GM21576 (cell line): ENCODE data around the gene HOXC12.

Experiments
- ATAC-seq: cut with Tn5 transposase; IDR thresholded peaks from one replicate; pipeline ENCODE4 v1.9.1; 2021; ENCODE audit warnings: mild to moderate bottlenecking, moderate library complexity; ENCODE audit not compliant: unreplicated experiment

HOXC12 gene

GRCh38 chr12:53982648-53983567 is 28.2 kb downstream of the HOXC12 start:
- no peak for ATAC-seq

- no peak for ATAC-seq
Observed at GRCh38 chr12:53983568-53983949, 28.9 kb downstream of the HOXC12 start.

GRCh38 chr12:53983950-53984572 is 29.4 kb downstream of the HOXC12 start:
- ATAC-seq: no peak

- ATAC-seq: no peak
Observed at GRCh38 chr12:53984901-53985691, 30.4 kb downstream of the HOXC12 start, which contains the start of gene HOXC10. Gene HOXC10, plus strand, starts transcription at chr12:53985146. Its CDS starts 114 bp downstream, at chr12:53985260.

GRCh38 chr12:53985692-53985993 is 30.9 kb downstream of the HOXC12 start:
- no peak for ATAC-seq

GRCh38 chr12:53985994-53986685 is 31.4 kb downstream of the HOXC12 start:
- no peak for ATAC-seq

DNA sequence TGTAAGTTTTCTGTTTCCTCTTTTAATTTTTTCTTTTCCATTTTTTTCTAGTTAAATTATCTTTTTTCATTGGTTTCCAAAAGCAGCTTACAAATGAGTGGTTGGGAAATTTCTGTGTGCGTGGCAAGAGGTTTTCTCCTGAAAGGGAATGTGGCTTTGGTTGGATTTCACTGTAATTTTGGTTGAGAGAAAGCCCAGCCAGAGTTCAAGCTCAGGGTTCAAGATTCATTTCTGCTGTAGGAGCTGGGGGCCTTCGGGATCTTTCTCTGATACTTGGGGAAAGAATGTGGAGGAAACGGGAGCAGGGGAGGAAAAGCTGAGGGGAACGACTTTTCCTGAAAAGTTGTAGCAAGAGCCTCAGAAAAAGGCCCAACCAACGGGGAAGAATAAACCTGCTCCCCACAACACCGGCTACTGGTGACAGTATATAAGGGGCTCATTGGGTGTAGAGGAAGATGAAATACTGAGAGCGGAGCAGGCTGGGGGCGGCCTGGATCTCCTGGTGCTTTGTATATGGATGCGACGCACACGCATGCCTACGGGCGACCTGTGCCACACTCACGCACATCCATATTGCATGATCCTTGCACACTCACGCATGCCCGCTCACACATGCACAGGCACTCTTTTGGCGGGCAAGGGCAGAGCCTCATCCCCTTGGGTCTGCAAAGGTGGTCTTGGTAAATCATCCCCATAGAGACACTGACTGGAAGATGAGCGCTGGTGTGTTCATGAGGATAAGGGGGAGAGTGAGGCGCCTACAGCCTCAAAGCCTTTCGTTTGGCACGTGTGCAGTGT is 32.2 kb downstream of the HOXC12 start:
- ATAC-seq: no peak

GRCh38 chr12:53987787-53988230 is 33.1 kb downstream of the HOXC12 start:
- ATAC-seq: no peak

DNA sequence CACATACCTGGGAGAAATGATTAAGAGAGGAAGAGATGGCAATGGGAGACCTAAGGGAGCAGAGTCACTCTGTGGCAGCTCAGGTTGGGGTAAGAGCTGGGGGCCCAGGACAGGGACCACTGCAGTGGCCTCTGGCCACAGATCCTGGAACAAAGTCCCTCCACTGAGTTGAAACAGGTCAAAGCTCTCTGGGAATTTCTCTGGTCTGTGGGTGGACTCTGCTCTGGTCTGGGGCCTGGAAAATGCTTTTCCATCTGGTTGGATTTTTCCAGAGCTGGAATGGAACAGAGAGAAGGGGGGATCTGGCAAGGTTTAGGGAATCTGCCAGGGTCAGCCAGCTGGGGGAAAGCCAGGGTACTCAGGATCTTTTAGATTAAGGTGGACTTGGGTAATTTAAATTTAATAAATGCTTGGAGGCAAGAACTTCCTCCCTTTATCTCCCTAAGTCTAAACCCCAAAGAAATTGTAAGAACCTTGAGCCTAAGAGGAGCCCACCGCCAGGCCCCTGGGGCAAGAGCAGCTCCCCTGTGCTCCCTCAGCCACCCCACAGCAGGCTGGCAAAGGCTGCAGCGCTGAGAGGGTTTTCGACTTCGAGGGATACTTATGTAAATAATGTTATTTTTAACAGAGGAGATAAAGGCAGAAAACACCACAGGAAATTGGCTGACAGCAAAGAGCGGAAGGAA is 34.0 kb downstream of the HOXC12 start:
- no peak for ATAC-seq

- no peak for ATAC-seq
Observed at GRCh38 chr12:53989227-53990113, 34.8 kb downstream of the HOXC12 start.

GRCh38 chr12:53990311-53991076 is 35.8 kb downstream of the HOXC12 start:
- no peak for ATAC-seq

GRCh38 chr12:53991077-53991460 is 36.4 kb downstream of the HOXC12 start:
- ATAC-seq: no peak

GRCh38 chr12:53992377-53992889 is 37.7 kb downstream of the HOXC12 start:
- no peak for ATAC-seq

- ATAC-seq: no peak
Observed at GRCh38 chr12:53993162-53994008, 38.7 kb downstream of the HOXC12 start.

GRCh38 chr12:53994009-53994263 is 39.2 kb downstream of the HOXC12 start:
- no peak for ATAC-seq

- ATAC-seq: no peak
Observed at GRCh38 chr12:53994264-53995001, 39.7 kb downstream of the HOXC12 start.
